ENCODE results near the gene NFIA. TPM values are rescaled to one million over a fixed set of nuclear protein-coding genes. Genes with fewer than 3 reads are reported as not detected.

Gene NFIA
- total RNA-seq, 2 donors from 2014 or later, result 61.4 to 86.3 TPM

- intact Hi-C loops (cut with DNase I), result loop anchor here (5.0 kb wide), 1 partner anchor 346 kb away; no protein-coding TSS in a partner anchor
- TF ChIP-seq POLR2A (IDR thresholded peaks at IDR 0.05) (no peak), POLR2AphosphoS5 (IDR thresholded peaks at IDR 0.05) (no peak), CTCF (IDR thresholded peaks at IDR 0.05) (no peak)
- H3K36me3 ChIP-seq, result no peaks in the 10 kb centered on the region
- no peaks in the 10 kb centered on the region for H3K9me3 ChIP-seq
- peak; percentile 13 for DNase-seq (ENCODE audit: low spot score)
- H3K27me3 ChIP-seq (replicated peaks; ENCODE audit: insufficient read depth), result no peaks in the 10 kb centered on the region
- no peak overlapping the region for H3K4me3 ChIP-seq
- no peaks in the 10 kb centered on the region for H3K4me1 ChIP-seq (replicated peaks)
- 59% methylated on average over 3 of the region's 3 CpGs for WGBS
- H3K27ac ChIP-seq, result no peak overlapping the region
Measured at GRCh38 chr1:61397935-61398334, 315.6 kb downstream of the NFIA start.

GRCh38 chr1:61399199-61399598, 316.8 kb downstream of the NFIA start:
- intact Hi-C loops (cut with DNase I), result loop anchor here (5.0 kb wide), 1 partner anchor 347 kb away; no protein-coding TSS in a partner anchor
- H3K9me3 ChIP-seq, result no peaks in the 10 kb centered on the region
- 15% methylated on average over 3 of the region's 3 CpGs for WGBS
- H3K27me3 ChIP-seq (replicated peaks; ENCODE audit: insufficient read depth), result no peaks in the 10 kb centered on the region
- H3K36me3 ChIP-seq, result no peaks in the 10 kb centered on the region
- no peak for DNase-seq (ENCODE audit: low spot score)
- H3K4me1 ChIP-seq (replicated peaks), result no peaks in the 10 kb centered on the region
- H3K4me3 ChIP-seq, result no peak overlapping the region
- TF ChIP-seq POLR2A (IDR thresholded peaks at IDR 0.05) (no peak), POLR2AphosphoS5 (IDR thresholded peaks at IDR 0.05) (no peak), CTCF (IDR thresholded peaks at IDR 0.05) (no peak)
- no peak overlapping the region for H3K27ac ChIP-seq

GRCh38 chr1:61400131-61400770, 317.9 kb downstream of the NFIA start:
- no peaks in the 10 kb centered on the region for H3K4me1 ChIP-seq (replicated peaks)
- no peak overlapping the region for H3K4me3 ChIP-seq
- H3K27me3 ChIP-seq (replicated peaks; ENCODE audit: insufficient read depth), result no peaks in the 10 kb centered on the region
- 36% methylated on average over 5 of the region's 5 CpGs for WGBS
- DNase-seq (ENCODE audit: low spot score), result no peak
- intact Hi-C loops (cut with DNase I), result no loop called here
- no peaks in the 10 kb centered on the region for H3K9me3 ChIP-seq
- no peak for TF ChIP-seq POLR2A (IDR thresholded peaks at IDR 0.05)
- TF ChIP-seq POLR2AphosphoS5 (IDR thresholded peaks at IDR 0.05), result no peak
- TF ChIP-seq CTCF (IDR thresholded peaks at IDR 0.05), result no peak
- no peak overlapping the region for H3K27ac ChIP-seq
- H3K36me3 ChIP-seq, result no peaks in the 10 kb centered on the region

- Histone ChIP-seq H3K36me3 (no peaks in the 10 kb centered on the region), H3K4me1 (replicated peaks) (no peaks in the 10 kb centered on the region), H3K27me3 (replicated peaks; ENCODE audit: insufficient read depth) (no peaks in the 10 kb centered on the region), H3K4me3 (no peak overlapping the region), H3K9me3 (no peaks in the 10 kb centered on the region), H3K27ac (no peak overlapping the region)
- no peak for DNase-seq (ENCODE audit: low spot score)
- intact Hi-C loops (cut with DNase I), result no loop called here
- TF ChIP-seq POLR2AphosphoS5 (IDR thresholded peaks at IDR 0.05) (no peak), CTCF (IDR thresholded peaks at IDR 0.05) (no peak), POLR2A (IDR thresholded peaks at IDR 0.05) (no peak)
- WGBS, result 90% methylated on average over 3 of the region's 3 CpGs
Measured at GRCh38 chr1:61400997-61401396, 318.6 kb downstream of the NFIA start.

All from prostate gland (tissue), 2 donors.